GM12878 (cell line): Measurements from ENCODE around the gene LSM10. TPM values are rescaled to one million over a fixed set of nuclear protein-coding genes. Genes with fewer than 3 reads are reported as not detected.

Source experiments
- ATAC-seq: fragments of 200-7000 bp; cut with Tn5 transposase; 3 replicates; pipeline ENCODE4 v1.9.1; 2020; ENCODE audit warnings: mild to moderate bottlenecking, moderate library complexity
- BruUV-seq: library from RNA; stranded (reverse); fragments of 400-500 nt; replicated peaks from 2 replicates; lab custom pipeline; 2021; lab: Mats Ljungman, UMichigan
- CTCF ChIA-PET: fragments of 300-600 bp; sonication (Branson Sonifier 250); formaldehyde crosslinking; extraction: SDS; loops from one replicate; lab custom pipeline; 2021; ENCODE audit warnings: inconsistent platforms; lab: Yijun Ruan, JAX
- POLR2A ChIA-PET: fragments of 350-600 bp; formaldehyde crosslinking; extraction: SDS; loops from one replicate; lab custom pipeline; 2021; ENCODE audit warnings: inconsistent platforms; lab: Charles Lee
- RAD21 ChIA-PET: fragments of 300-600 bp; sonication (Branson Sonifier 250); formaldehyde crosslinking; loops from one replicate; lab custom pipeline; 2023; ENCODE audit warnings: antibody characterized with exemption; ENCODE audit not compliant: unreplicated experiment; lab: Charles Lee
- SMC1A ChIA-PET: fragments of 300-600 bp; sonication (Branson Sonifier 250); formaldehyde crosslinking; loops from one replicate; lab custom pipeline; 2023; ENCODE audit not compliant: unreplicated experiment, uncharacterized antibody; lab: Charles Lee
- DNase-seq: peaks from one replicate; pipeline ENCODE4 v3.0.0-alpha.2; 2011; ENCODE audit warnings: low read depth, low spot score
- FAIRE-seq: peaks from 3 replicates; lab custom pipeline; 2011; peaks lifted over from hg19 to GRCh38; lab: Jason Lieb, UNC
- H2AFZ ChIP-seq: 2 replicates; pipeline ENCODE4 v1.6.0; 2011; ENCODE audit warnings: low read depth, low read length, control low read depth; ENCODE audit not compliant: control insufficient read depth
- H3K27ac ChIP-seq: 2 replicates; pipeline ENCODE4 v1.5.1; 2011; ENCODE audit warnings: control low read depth; ENCODE audit not compliant: control insufficient read depth, insufficient read depth
- H3K27me3 ChIP-seq, 2 experiments: replicated peaks in 1 of 2; 2 replicates each; pipeline versions ENCODE4 v1.6.0 to v1.6.1; 2011; ENCODE audit warnings: low read length in 1 of 2; ENCODE audit not compliant: control insufficient read depth in 2 of 2, insufficient read depth in 2 of 2
- H3K36me3 ChIP-seq, 2 experiments: 2 replicates each; pipeline ENCODE4 v1.5.1; 2011; ENCODE audit warnings: low read length in 1 of 2; ENCODE audit not compliant: control insufficient read depth in 2 of 2, insufficient read depth in 2 of 2
- H3K4me1 ChIP-seq: 2 replicates; pipeline ENCODE4 v1.6.1; 2011; ENCODE audit warnings: mild to moderate bottlenecking, low read length, moderate library complexity, mixed read lengths; ENCODE audit not compliant: control insufficient read depth, insufficient read depth
- H3K4me2 ChIP-seq: 2 replicates; pipeline ENCODE4 v1.6.0; 2011; ENCODE audit warnings: control low read depth; ENCODE audit not compliant: control insufficient read depth, insufficient read depth
- H3K4me3 ChIP-seq: fragments of 200-600 bp; sonication (generic); 2 replicates; pipeline ENCODE4 v1.5.1; 2016
- H3K79me2 ChIP-seq: 2 replicates; pipeline ENCODE4 v1.6.0; 2011; ENCODE audit warnings: low read length; ENCODE audit not compliant: control insufficient read depth, insufficient read depth
- H3K9ac ChIP-seq: 2 replicates; pipeline ENCODE4 v1.8.0; 2011; ENCODE audit warnings: low read length, control low read depth, mixed read lengths; ENCODE audit not compliant: control insufficient read depth, insufficient read depth
- H3K9me3 ChIP-seq: replicated peaks from 3 replicates; pipeline ENCODE4 v1.5.1; 2011; ENCODE audit warnings: mild to moderate bottlenecking, low read length; ENCODE audit not compliant: control insufficient read depth, insufficient read depth
- H4K20me1 ChIP-seq: 2 replicates; pipeline ENCODE4 v1.6.0; 2011; ENCODE audit not compliant: control insufficient read depth, insufficient read depth
- ASH2L ChIP-seq: fragments of 300-600, 200-600 bp; sonication (generic); IDR thresholded peaks from 2 replicates; pipeline ENCODE4 v1.6.1; 2017; ENCODE audit warnings: low read depth, mild to moderate bottlenecking, borderline replicate concordance
- CBX3 ChIP-seq: fragments of 200-600 bp; sonication (generic); IDR thresholded peaks from 2 replicates; pipeline ENCODE4 v1.6.1; 2016; ENCODE audit warnings: low read depth, borderline replicate concordance
- EED ChIP-seq: sonication (generic); IDR thresholded peaks from 2 replicates; pipeline ENCODE4 v1.6.1; 2016; ENCODE audit warnings: antibody characterized with exemption, low read depth
- IRF3 ChIP-seq: fragments of 450-650 bp; IDR thresholded peaks from 2 replicates; pipeline ENCODE4 v1.6.1; 2014; ENCODE audit warnings: mild to moderate bottlenecking
- MXI1 ChIP-seq: fragments of 150-350 bp; IDR thresholded peaks from 2 replicates; pipeline ENCODE4 v1.6.1; 2011; ENCODE audit warnings: low read depth, mild to moderate bottlenecking, inconsistent platforms, low read length, improper control_type of control experiment
- NFIC ChIP-seq: IDR thresholded peaks from 2 replicates; pipeline ENCODE4 v1.6.1; 2012; ENCODE audit warnings: low read depth, mild to moderate bottlenecking, inconsistent platforms, low read length, moderate library complexity
- NRF1 ChIP-seq: conservative IDR thresholded peaks from 2 replicates; pipeline ENCODE4 v1.6.1; 2011; ENCODE audit warnings: mild to moderate bottlenecking, low read depth, low read length, improper control_type of control experiment
- PBX3 ChIP-seq: IDR thresholded peaks from 2 replicates; pipeline ENCODE4 v1.6.1; 2011; ENCODE audit warnings: mild to moderate bottlenecking, low read depth, low read length, moderate library complexity; ENCODE audit not compliant: insufficient replicate concordance
- PML ChIP-seq: IDR thresholded peaks from 2 replicates; pipeline ENCODE4 v1.6.1; 2012; ENCODE audit warnings: low read length, inconsistent platforms
- SMC3 ChIP-seq: IDR thresholded peaks from 2 replicates; pipeline ENCODE4 v1.6.1; 2011; ENCODE audit warnings: low read length, improper control_type of control experiment, borderline replicate concordance
- ZNF622 ChIP-seq: fragments of 450-650 bp; IDR thresholded peaks from 2 replicates; pipeline ENCODE4 v1.6.1; 2017; ENCODE audit warnings: mild to moderate bottlenecking, inconsistent platforms
- WGBS: methylation state at CpG from one replicate; pipeline ENCODE4 v1.1.6; 2016; ENCODE audit warnings: low lambda C conversion rate; ENCODE audit not compliant: insufficient replicate concordance, insufficient coverage; ENCODE audit errors: missing lambda C conversion rate; 5-methylcytosine and 5-hydroxymethylcytosine counted together
- in situ Hi-C: fragments of 300-500 bp; cut with MboI; formaldehyde crosslinking; loops from 9 replicates; pipeline ENCODE4 v1.14.3; 2018; ENCODE audit warnings: mixed read lengths
- intact Hi-C: fragments of 100-400 bp; cut with micrococcal nuclease; formaldehyde crosslinking; loops from one replicate; pipeline ENCODE4 v1.14.2; 2022; ENCODE audit not compliant: unreplicated experiment
- polyA plus RNA-seq, 11 experiments: library from polyadenylated mRNA; depleted of rRNA in 4 of 11; unstranded in 6 of 11; stranded (reverse) in 5 of 11; fragments of >200 nt; fragmentation: Nextera tagmentation in 4 of 11; fragmentation: Illumina TruSeq in 1 of 11; extraction: Ambion mirVana in 4 of 11; extraction: Trizol in 1 of 11; gene quantifications; 1 replicate in 1 of 11; 2 replicates in 10 of 11; pipeline versions ENCODE4 v1.2.1 to v1.2.3, GENCODE V29; 2011 to 2016; ENCODE audit warnings: inconsistent platforms in 2 of 11, missing spikeins in 2 of 11, low read depth in 1 of 11
- total RNA-seq, 4 experiments: library from RNA; depleted of rRNA in 3 of 4; stranded (reverse); fragments of >200 nt in 3 of 4; fragmentation: Illumina TruSeq in 1 of 4; extraction: Trizol in 1 of 4; gene quantifications; 2 replicates each; pipeline versions ENCODE4 v1.2.1 to v1.2.3, GENCODE V29; 2013 to 2021
- TF ChIP-seq, protein P1 (sequence below): IDR thresholded peaks from 2 replicates; pipeline ENCODE4 v1.6.1; 2012; ENCODE audit warnings: low read length, inconsistent platforms
- TF ChIP-seq, protein P2 (sequence below): fragments of 450-650 bp; IDR thresholded peaks from 2 replicates; pipeline ENCODE4 v1.6.1; 2017; ENCODE audit warnings: mild to moderate bottlenecking

LSM10 gene
- total and polyA plus RNA-seq, 10 of the 15 experiments (the other 5 are each of a cell fraction or from before 2014, with no cell fraction given), result 13.1 to 103 (median 57.5) TPM

- no peak overlapping the region for H3K27ac ChIP-seq
- WGBS, result 87% methylated on average over 15 of the region's 15 CpGs
- H3K36me3 ChIP-seq, result peaks cover 13 to 21% of the 10 kb centered on the region in 2 experiments
- no peaks in the 10 kb centered on the region for H3K9me3 ChIP-seq
- SMC1A ChIA-PET, result interaction anchor here (2.0 kb wide), 1 partner anchor 15 kb away, joined by 5 read pairs; no protein-coding TSS in a partner anchor
- CTCF ChIA-PET, result interaction anchor here (0.6 to 13.5 kb wide), 4 partner anchors 10 to 67 kb away, joined by 3 to 157 read pairs (median 4); no protein-coding TSS in a partner anchor
- BruUV-seq, result no TSS peak
- DNase-seq (no peak), ATAC-seq (no peak), FAIRE-seq (no peak)
- POLR2A ChIA-PET, result interaction anchor here (0.6 kb wide), 1 partner anchor 19 kb away, joined by 4 read pairs; no protein-coding TSS in a partner anchor
- no peaks in the 10 kb centered on the region for H3K27me3 ChIP-seq
- no peak overlapping the region for H2AFZ ChIP-seq
- H3K79me2 ChIP-seq, result no peaks in the 10 kb centered on the region; the same call in 1 of the 2 replicates
- H3K4me2 ChIP-seq, result no peak overlapping the region
- no peaks in the 10 kb centered on the region for H4K20me1 ChIP-seq
- in situ Hi-C loops, result no loop called here
- RAD21 ChIA-PET, result interaction anchor here (0.9 kb wide), 1 partner anchor 11 kb away, joined by 3 read pairs; no protein-coding TSS in a partner anchor
- no peak overlapping the region for H3K9ac ChIP-seq
- peaks cover 37% of the 10 kb centered on the region for H3K4me1 ChIP-seq
- TF ChIP-seq ZNF622, result no peak
- no peak for TF ChIP-seq NFIC
- no peak for TF ChIP-seq PBX3
- TF ChIP-seq IRF3, result no peak
- TF ChIP-seq MXI1, result no peak
- no peak for TF ChIP-seq NRF1
- TF ChIP-seq, protein P1, sequence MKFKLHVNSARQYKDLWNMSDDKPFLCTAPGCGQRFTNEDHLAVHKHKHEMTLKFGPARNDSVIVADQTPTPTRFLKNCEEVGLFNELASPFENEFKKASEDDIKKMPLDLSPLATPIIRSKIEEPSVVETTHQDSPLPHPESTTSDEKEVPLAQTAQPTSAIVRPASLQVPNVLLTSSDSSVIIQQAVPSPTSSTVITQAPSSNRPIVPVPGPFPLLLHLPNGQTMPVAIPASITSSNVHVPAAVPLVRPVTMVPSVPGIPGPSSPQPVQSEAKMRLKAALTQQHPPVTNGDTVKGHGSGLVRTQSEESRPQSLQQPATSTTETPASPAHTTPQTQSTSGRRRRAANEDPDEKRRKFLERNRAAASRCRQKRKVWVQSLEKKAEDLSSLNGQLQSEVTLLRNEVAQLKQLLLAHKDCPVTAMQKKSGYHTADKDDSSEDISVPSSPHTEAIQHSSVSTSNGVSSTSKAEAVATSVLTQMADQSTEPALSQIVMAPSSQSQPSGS, result no peak
- TF ChIP-seq PML, result no peak
- no peak for TF ChIP-seq SMC3
- no peak for TF ChIP-seq EED
- no peak for TF ChIP-seq CBX3
- no peak for TF ChIP-seq ASH2L
- TF ChIP-seq, protein P2, sequence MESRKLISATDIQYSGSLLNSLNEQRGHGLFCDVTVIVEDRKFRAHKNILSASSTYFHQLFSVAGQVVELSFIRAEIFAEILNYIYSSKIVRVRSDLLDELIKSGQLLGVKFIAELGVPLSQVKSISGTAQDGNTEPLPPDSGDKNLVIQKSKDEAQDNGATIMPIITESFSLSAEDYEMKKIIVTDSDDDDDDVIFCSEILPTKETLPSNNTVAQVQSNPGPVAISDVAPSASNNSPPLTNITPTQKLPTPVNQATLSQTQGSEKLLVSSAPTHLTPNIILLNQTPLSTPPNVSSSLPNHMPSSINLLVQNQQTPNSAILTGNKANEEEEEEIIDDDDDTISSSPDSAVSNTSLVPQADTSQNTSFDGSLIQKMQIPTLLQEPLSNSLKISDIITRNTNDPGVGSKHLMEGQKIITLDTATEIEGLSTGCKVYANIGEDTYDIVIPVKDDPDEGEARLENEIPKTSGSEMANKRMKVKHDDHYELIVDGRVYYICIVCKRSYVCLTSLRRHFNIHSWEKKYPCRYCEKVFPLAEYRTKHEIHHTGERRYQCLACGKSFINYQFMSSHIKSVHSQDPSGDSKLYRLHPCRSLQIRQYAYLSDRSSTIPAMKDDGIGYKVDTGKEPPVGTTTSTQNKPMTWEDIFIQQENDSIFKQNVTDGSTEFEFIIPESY, result no peak
- intact Hi-C loops, result no loop called here
- no peak overlapping the region for H3K4me3 ChIP-seq
Measured at GRCh38 chr1:36352910-36353878, 44.5 kb downstream of the LSM10 start.
